K562 (cell line): ENCODE data around the gene FOXJ2. TPM values are rescaled to one million over a fixed set of nuclear protein-coding genes. Genes with fewer than 3 reads are reported as not detected.
A peak's percentile ranks its signal among the peaks of the same experiment; 100 is the strongest.

Experiments
- ATF1 ChIP-seq, 2 experiments: fragments of 450-650 bp in 1 of 2; IDR thresholded peaks; 2 replicates each; pipeline ENCODE4 v1.6.1; 2016; ENCODE audit warnings: missing compliant biosample characterization in 1 of 2, missing genetic modification characterization in 1 of 2
- CCNT2 ChIP-seq: IDR thresholded peaks from 2 replicates; pipeline ENCODE4 v1.6.1; 2011; ENCODE audit warnings: borderline replicate concordance, low read depth, mild to moderate bottlenecking, moderate library complexity, mixed read lengths, low read length; ENCODE audit not compliant: insufficient read length; ENCODE audit errors: extremely low read depth
- ELF2 ChIP-seq: fragments of 250-450 bp; sonication (Bioruptor Pico); IDR thresholded peaks from 2 replicates; pipeline ENCODE4 v1.5.0; 2021; ENCODE audit warnings: mild to moderate bottlenecking
- ESRRA ChIP-seq: fragments of 450-650 bp; IDR thresholded peaks from 2 replicates; pipeline ENCODE4 v1.6.1; 2014; ENCODE audit warnings: low read depth, mild to moderate bottlenecking, moderate library complexity, borderline replicate concordance
- LEF1 ChIP-seq: fragments of 450-650 bp; IDR thresholded peaks from 2 replicates; pipeline ENCODE4 v1.6.1; 2016; ENCODE audit warnings: mild to moderate bottlenecking
- MTA3 ChIP-seq: fragments of 450-650 bp; formaldehyde crosslinking; IDR thresholded peaks from 2 replicates; pipeline ENCODE4 v1.6.1; 2017; ENCODE audit warnings: mild to moderate bottlenecking, borderline replicate concordance
- NR2C2 ChIP-seq, 2 experiments: fragments of 200-800 bp in 1 of 2; sonication (Bioruptor generic) in 1 of 2; sonication (generic) in 1 of 2; formaldehyde crosslinking in 1 of 2; IDR thresholded peaks; 2 replicates each; pipeline versions ENCODE4 v1.6.1 to v1.8.0; 2016 to 2022; ENCODE audit warnings: mild to moderate bottlenecking in 1 of 2, missing compliant biosample characterization in 1 of 2, missing genetic modification characterization in 1 of 2, missing genetic modification reagents in 1 of 2
- POLR2A ChIP-seq: fragments of 450-650 bp; conservative IDR thresholded peaks from 2 replicates; pipeline ENCODE4 v1.6.1; 2016
- POLR2AphosphoS5 ChIP-seq: IDR thresholded peaks from 2 replicates; pipeline ENCODE4 v1.6.1; 2011; ENCODE audit warnings: mild to moderate bottlenecking, low read depth, low read length, moderate library complexity; ENCODE audit not compliant: control insufficient read depth, insufficient read depth
- PYGO2 ChIP-seq: fragments of 450-650 bp; IDR thresholded peaks from 2 replicates; pipeline ENCODE4 v1.6.1; 2016; ENCODE audit warnings: mild to moderate bottlenecking, missing genetic modification characterization, moderate library complexity, missing compliant biosample characterization
- RBFOX2 ChIP-seq: fragments of 200-400 bp; formaldehyde crosslinking; IDR thresholded peaks from 2 replicates; pipeline ENCODE4 v1.6.1; 2017; ENCODE audit warnings: low read depth, mild to moderate bottlenecking, low read length, moderate library complexity
- RCOR1 ChIP-seq, 2 experiments: IDR thresholded peaks; 2 replicates each; pipeline ENCODE4 v1.6.1; 2012; ENCODE audit warnings: low read depth in 2 of 2, low read length in 2 of 2, borderline replicate concordance in 1 of 2, improper control_type of control experiment in 1 of 2
- RHOXF2B ChIP-seq: fragments of 250-450 bp; sonication (Bioruptor Pico); conservative IDR thresholded peaks from 2 replicates; pipeline ENCODE4 v1.5.1; 2021
- TBP ChIP-seq: optimal IDR thresholded peaks from 2 replicates; pipeline ENCODE3; 2011; ENCODE audit warnings: low read depth, low read length, improper control_type of control experiment
- TEAD4 ChIP-seq, 2 experiments: sonication (generic) in 1 of 2; formaldehyde crosslinking in 1 of 2; IDR thresholded peaks; 2 replicates each; pipeline versions ENCODE4 v1.6.1 to v1.8.0; 2012 to 2022; ENCODE audit warnings: borderline replicate concordance in 1 of 2, inconsistent platforms in 1 of 2, low read length in 1 of 2, mild to moderate bottlenecking in 1 of 2, missing genetic modification reagents in 1 of 2
- ZBTB1 ChIP-seq: sonication (generic); formaldehyde crosslinking; IDR thresholded peaks from 2 replicates; pipeline ENCODE4 v1.8.1; 2023; ENCODE audit warnings: missing genetic modification reagents, low read depth, mild to moderate bottlenecking, borderline replicate concordance
- ZNF212 ChIP-seq: fragments of 450-650 bp; formaldehyde crosslinking; IDR thresholded peaks from 2 replicates; pipeline ENCODE4 v1.4.0; 2020; ENCODE audit warnings: mild to moderate bottlenecking
- ZNF696 ChIP-seq: fragments of 250-450 bp; sonication (Bioruptor Pico); conservative IDR thresholded peaks from 2 replicates; pipeline ENCODE4 v1.4.0; 2020; ENCODE audit warnings: mild to moderate bottlenecking, moderate library complexity
- polyA plus RNA-seq, 8 experiments: library from polyadenylated mRNA; depleted of rRNA in 4 of 8; stranded (reverse) in 5 of 8; unstranded in 3 of 8; fragments of >200 nt; fragmentation: Nextera tagmentation in 2 of 8; fragmentation: Illumina TruSeq in 1 of 8; extraction: Ambion mirVana in 2 of 8; extraction: Trizol in 1 of 8; gene quantifications; 2 replicates each; pipeline versions ENCODE4 v1.2.1 to v1.2.3, GENCODE V29; 2011 to 2014; ENCODE audit warnings: inconsistent platforms in 1 of 8, missing spikeins in 1 of 8
- total RNA-seq, 7 experiments: library from RNA; depleted of rRNA in 6 of 7; stranded (reverse); fragments of >200 nt in 6 of 7; fragmentation: Illumina TruSeq in 2 of 7; extraction: Trizol in 2 of 7; gene quantifications; 2 replicates each; pipeline versions ENCODE4 v1.2.1 to v1.2.3, GENCODE V29; 2011 to 2021; ENCODE audit warnings: low replicate concordance in 1 of 7
- TF ChIP-seq, protein P1 (sequence below): fragments of 250-450 bp; sonication (Bioruptor Pico); IDR thresholded peaks from 2 replicates; pipeline ENCODE4 v1.8.0; 2021; ENCODE audit warnings: borderline replicate concordance, mild to moderate bottlenecking, moderate library complexity; ENCODE audit not compliant: poor library complexity, severe bottlenecking
- TF ChIP-seq, protein P2 (sequence below), 2 experiments: fragments of 450-650 bp; IDR thresholded peaks; 2 replicates each; pipeline ENCODE4 v1.6.1; 2016
- TF ChIP-seq, protein P3 (sequence below): fragments of 250-450 bp; sonication (Bioruptor Pico); IDR thresholded peaks from 2 replicates; pipeline ENCODE4 v1.8.0; 2021; ENCODE audit warnings: moderate library complexity, mild to moderate bottlenecking, inconsistent platforms
- TF ChIP-seq, protein P4 (sequence below): sonication (generic); IDR thresholded peaks from 2 replicates; pipeline ENCODE4 v1.6.1; 2016

The FOXJ2 gene
- total and polyA plus RNA-seq, 9 of the 15 experiments (the other 6 are each of a cell fraction or from before 2014, with no cell fraction given): 1.0 to 7.5 (median 2.4) TPM

DNA sequence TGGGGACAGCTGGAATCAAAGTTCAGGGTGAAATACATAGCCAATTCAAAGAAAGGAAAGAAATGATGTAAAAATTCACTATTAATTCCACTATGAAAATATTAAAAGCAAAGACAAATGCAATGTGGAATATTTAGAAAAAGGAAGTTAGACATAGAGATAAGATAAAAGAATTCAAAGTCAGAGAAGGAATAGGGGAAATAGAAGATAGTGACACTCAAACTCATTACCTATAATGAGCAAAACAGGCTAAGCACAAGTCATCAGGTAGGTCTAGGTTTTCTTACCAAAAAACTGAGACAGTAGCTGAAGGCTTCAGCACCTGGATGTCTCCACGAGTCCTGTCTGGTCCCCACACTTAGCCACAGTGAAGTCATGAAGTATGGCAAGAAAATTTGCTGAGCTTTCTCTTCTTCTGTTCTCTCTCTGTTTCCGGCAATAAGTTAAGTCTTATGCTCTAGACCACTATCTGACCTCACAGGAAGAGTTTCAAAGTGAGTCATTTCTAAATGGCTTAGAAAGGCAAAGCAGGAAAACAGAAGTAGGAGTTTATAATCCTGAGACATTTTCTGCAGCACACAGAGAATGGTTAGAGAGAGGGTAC lies 33.6 kb downstream of the FOXJ2 start, which contains the start of gene C3AR1 (continued):
- TF ChIP-seq, protein P1, sequence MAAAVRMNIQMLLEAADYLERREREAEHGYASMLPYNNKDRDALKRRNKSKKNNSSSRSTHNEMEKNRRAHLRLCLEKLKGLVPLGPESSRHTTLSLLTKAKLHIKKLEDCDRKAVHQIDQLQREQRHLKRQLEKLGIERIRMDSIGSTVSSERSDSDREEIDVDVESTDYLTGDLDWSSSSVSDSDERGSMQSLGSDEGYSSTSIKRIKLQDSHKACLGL: no peak
- peak; percentile 66; the same call in 1 of the 2 replicates for TF ChIP-seq LEF1
- peak; percentile 56 for TF ChIP-seq CCNT2
- TF ChIP-seq, protein P2, sequence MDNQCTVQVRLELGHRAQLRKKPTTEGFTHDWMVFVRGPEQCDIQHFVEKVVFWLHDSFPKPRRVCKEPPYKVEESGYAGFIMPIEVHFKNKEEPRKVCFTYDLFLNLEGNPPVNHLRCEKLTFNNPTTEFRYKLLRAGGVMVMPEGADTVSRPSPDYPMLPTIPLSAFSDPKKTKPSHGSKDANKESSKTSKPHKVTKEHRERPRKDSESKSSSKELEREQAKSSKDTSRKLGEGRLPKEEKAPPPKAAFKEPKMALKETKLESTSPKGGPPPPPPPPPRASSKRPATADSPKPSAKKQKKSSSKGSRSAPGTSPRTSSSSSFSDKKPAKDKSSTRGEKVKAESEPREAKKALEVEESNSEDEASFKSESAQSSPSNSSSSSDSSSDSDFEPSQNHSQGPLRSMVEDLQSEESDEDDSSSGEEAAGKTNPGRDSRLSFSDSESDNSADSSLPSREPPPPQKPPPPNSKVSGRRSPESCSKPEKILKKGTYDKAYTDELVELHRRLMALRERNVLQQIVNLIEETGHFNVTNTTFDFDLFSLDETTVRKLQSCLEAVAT (IDR thresholded peaks at IDR 0.05): 0 out of 4 replicates have a peak, but pooled peaks of 1 of the 2 experiments have one; percentile 21
- TF ChIP-seq, protein P3, sequence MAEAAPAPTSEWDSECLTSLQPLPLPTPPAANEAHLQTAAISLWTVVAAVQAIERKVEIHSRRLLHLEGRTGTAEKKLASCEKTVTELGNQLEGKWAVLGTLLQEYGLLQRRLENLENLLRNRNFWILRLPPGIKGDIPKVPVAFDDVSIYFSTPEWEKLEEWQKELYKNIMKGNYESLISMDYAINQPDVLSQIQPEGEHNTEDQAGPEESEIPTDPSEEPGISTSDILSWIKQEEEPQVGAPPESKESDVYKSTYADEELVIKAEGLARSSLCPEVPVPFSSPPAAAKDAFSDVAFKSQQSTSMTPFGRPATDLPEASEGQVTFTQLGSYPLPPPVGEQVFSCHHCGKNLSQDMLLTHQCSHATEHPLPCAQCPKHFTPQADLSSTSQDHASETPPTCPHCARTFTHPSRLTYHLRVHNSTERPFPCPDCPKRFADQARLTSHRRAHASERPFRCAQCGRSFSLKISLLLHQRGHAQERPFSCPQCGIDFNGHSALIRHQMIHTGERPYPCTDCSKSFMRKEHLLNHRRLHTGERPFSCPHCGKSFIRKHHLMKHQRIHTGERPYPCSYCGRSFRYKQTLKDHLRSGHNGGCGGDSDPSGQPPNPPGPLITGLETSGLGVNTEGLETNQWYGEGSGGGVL (CRISPR knock-in tag): no peak
- TF ChIP-seq, protein P4, sequence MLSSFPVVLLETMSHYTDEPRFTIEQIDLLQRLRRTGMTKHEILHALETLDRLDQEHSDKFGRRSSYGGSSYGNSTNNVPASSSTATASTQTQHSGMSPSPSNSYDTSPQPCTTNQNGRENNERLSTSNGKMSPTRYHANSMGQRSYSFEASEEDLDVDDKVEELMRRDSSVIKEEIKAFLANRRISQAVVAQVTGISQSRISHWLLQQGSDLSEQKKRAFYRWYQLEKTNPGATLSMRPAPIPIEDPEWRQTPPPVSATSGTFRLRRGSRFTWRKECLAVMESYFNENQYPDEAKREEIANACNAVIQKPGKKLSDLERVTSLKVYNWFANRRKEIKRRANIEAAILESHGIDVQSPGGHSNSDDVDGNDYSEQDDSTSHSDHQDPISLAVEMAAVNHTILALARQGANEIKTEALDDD: peak; percentile 73; the same call in 1 of the 2 replicates
- peak; percentile 27; the same call in 1 of the 2 replicates for TF ChIP-seq TEAD4 (IDR thresholded peaks at IDR 0.05; ENCODE audit: low read length)
- TF ChIP-seq TEAD4 (CRISPR knock-in tag; IDR thresholded peaks at IDR 0.05; ENCODE audit: borderline replicate concordance): no peak
- TF ChIP-seq POLR2AphosphoS5: 0 out of 2 replicates have a peak, but pooled peaks have one; percentile 20
- TF ChIP-seq RBFOX2: 0 out of 2 replicates have a peak, but pooled peaks have one; percentile 34
- TF ChIP-seq ATF1 (CRISPR knock-in tag; IDR thresholded peaks at IDR 0.05): no peak
- TF ChIP-seq ATF1 (tag; IDR thresholded peaks at IDR 0.05): peak; percentile 47
- no peak for TF ChIP-seq RHOXF2B (CRISPR knock-in tag)
- no peak for TF ChIP-seq NR2C2 (CRISPR knock-in tag; IDR thresholded peaks at IDR 0.05)
- peak; percentile 72 for TF ChIP-seq NR2C2 (tag; IDR thresholded peaks at IDR 0.05)
- 0 out of 2 replicates have a peak, but pooled peaks have one; percentile 48 for TF ChIP-seq ELF2
- peak; percentile 42; the same call in 1 of the 2 replicates for TF ChIP-seq POLR2A
- no peak for TF ChIP-seq PYGO2
- no peak for TF ChIP-seq ZNF212 (CRISPR knock-in tag)
- TF ChIP-seq ESRRA: 0 out of 2 replicates have a peak, but pooled peaks have one; percentile 17
- no peak for TF ChIP-seq ZNF696 (CRISPR knock-in tag)
- peak; percentile 65; the same call in 1 of the 2 replicates for TF ChIP-seq MTA3
- TF ChIP-seq ZBTB1 (CRISPR knock-in tag): no peak
- peak; percentile 23 for TF ChIP-seq TBP
- 0 out of 4 replicates have a peak, but pooled peaks of 1 of the 2 experiments have one; percentile 6 for TF ChIP-seq RCOR1 (IDR thresholded peaks at IDR 0.05; ENCODE audit: borderline replicate concordance in 1 of 2, low read depth in 2 of 2, low read length in 2 of 2)
